HCT116 (cell line): ENCODE results near the gene LDLRAD4. TPM values are rescaled to one million over a fixed set of nuclear protein-coding genes. Genes with fewer than 3 reads are reported as not detected.

Experiments used
- ATAC-seq: fragments of 200-7000 bp; cut with Tn5 transposase; 2 replicates; pipeline ENCODE4 v1.9.1; 2020; ENCODE audit warnings: mild to moderate bottlenecking, moderate library complexity
- BruUV-seq: library from RNA; stranded (reverse); fragments of 400-500 nt; replicated peaks from 2 replicates; lab custom pipeline; 2021; lab: Mats Ljungman, UMichigan
- CTCF ChIA-PET: fragments of 300-600 bp; sonication (Branson Sonifier 250); formaldehyde crosslinking; loops from one replicate; lab custom pipeline; 2021; ENCODE audit warnings: antibody characterized with exemption; lab: Charles Lee
- POLR2A ChIA-PET: fragments of 300-600, 350-600 bp; sonication (Branson Sonifier 250); formaldehyde crosslinking; loops from one replicate; lab custom pipeline; 2021; ENCODE audit warnings: antibody characterized with exemption; lab: Charles Lee
- RAD21 ChIA-PET, 2 experiments: fragments of 300-600 bp; sonication (Branson Sonifier 250); formaldehyde crosslinking; loops; one replicate each; lab custom pipeline; 2023; ENCODE audit warnings: low total read pairs in 2 of 2; ENCODE audit not compliant: uncharacterized antibody in 2 of 2, unreplicated experiment in 2 of 2, low non-redundant PET in 1 of 2; lab: Charles Lee
- DNase-seq: peaks from one replicate; pipeline ENCODE4 v3.0.0-alpha.2; 2010; ENCODE audit warnings: low read depth, low spot score
- H2AFZ ChIP-seq: fragments of 200-600 bp; shearing (Covaris generic), sonication (generic); 2 replicates; pipeline ENCODE4 v1.6.1; 2017; ENCODE audit warnings: low read depth, mixed run types, mixed read lengths, antibody characterized with exemption, low read length; ENCODE audit not compliant: poor library complexity, severe bottlenecking
- H3K27ac ChIP-seq: 2 replicates; pipeline ENCODE4 v1.5.1; 2012; ENCODE audit warnings: low read depth, low read length
- H3K27me3 ChIP-seq: fragments of 200-600 bp; sonication (generic); 2 replicates; pipeline ENCODE4 v1.6.1; 2016; ENCODE audit warnings: mixed run types, low read length, mixed read lengths; ENCODE audit not compliant: insufficient read depth
- H3K36me3 ChIP-seq, 2 experiments: fragments of 200-500 bp in 1 of 2; fragments of 200-600 bp in 1 of 2; sonication (Bioruptor generic) in 1 of 2; sonication (generic) in 1 of 2; 2 replicates each; pipeline versions ENCODE4 v1.5.1 to v1.6.1; 2014 to 2016; ENCODE audit warnings: low read length in 2 of 2, inconsistent platforms in 1 of 2, mixed read lengths in 1 of 2, mixed run types in 1 of 2; ENCODE audit not compliant: insufficient read depth in 2 of 2, control insufficient read depth in 1 of 2
- H3K4me1 ChIP-seq, 2 experiments: fragments of 200-600 bp in 1 of 2; sonication (generic) in 1 of 2; 2 replicates each; pipeline versions ENCODE4 v1.5.1 to v1.6.1; 2012 to 2017; ENCODE audit warnings: low read length in 2 of 2, inconsistent platforms in 1 of 2, mild to moderate bottlenecking in 1 of 2, mixed read lengths in 1 of 2, mixed run types in 1 of 2, moderate library complexity in 1 of 2; ENCODE audit not compliant: insufficient read depth in 2 of 2, control insufficient read depth in 1 of 2
- H3K4me2 ChIP-seq: fragments of 200-600 bp; sonication (generic); 2 replicates; pipeline ENCODE4 v1.6.1; 2017; ENCODE audit warnings: mixed run types, low read length, mixed read lengths
- H3K4me3 ChIP-seq, 2 experiments: fragments of 200-600 bp in 1 of 2; sonication (generic) in 1 of 2; replicated peaks in 1 of 2; 2 replicates each; pipeline ENCODE4 v1.5.1; 2011 to 2016; ENCODE audit warnings: low read length in 2 of 2, control low read depth in 1 of 2, low read depth in 1 of 2, mild to moderate bottlenecking in 1 of 2, mixed read lengths in 1 of 2, mixed run types in 1 of 2
- H3K79me2 ChIP-seq: fragments of 200-600 bp; sonication (generic); 2 replicates; pipeline ENCODE4 v1.6.1; 2017; ENCODE audit warnings: mild to moderate bottlenecking, mixed run types, low read length, moderate library complexity, mixed read lengths; ENCODE audit not compliant: insufficient read depth
- H3K9ac ChIP-seq: fragments of 200-600 bp; sonication (generic); 2 replicates; pipeline ENCODE4 v1.6.1; 2016; ENCODE audit warnings: low read length, mixed read lengths
- H3K9me2 ChIP-seq: fragments of 200-600 bp; sonication (generic), shearing (Covaris generic); 2 replicates; pipeline ENCODE4 v1.6.1; 2017; ENCODE audit warnings: mixed run types, mild to moderate bottlenecking, moderate library complexity; ENCODE audit not compliant: insufficient read depth
- H3K9me3 ChIP-seq, 2 experiments: fragments of 200-500 bp in 1 of 2; fragments of 200-600 bp in 1 of 2; sonication (Bioruptor generic) in 1 of 2; sonication (generic) in 1 of 2; 2 replicates each; pipeline ENCODE4 v1.6.1; 2014 to 2017; ENCODE audit warnings: low read length in 2 of 2, mixed read lengths in 2 of 2, inconsistent platforms in 1 of 2, low read depth in 1 of 2, mild to moderate bottlenecking in 1 of 2, mixed run types in 1 of 2, moderate library complexity in 1 of 2; ENCODE audit not compliant: control insufficient read depth in 1 of 2, insufficient read depth in 1 of 2
- H4K20me1 ChIP-seq: fragments of 200-600 bp; sonication (generic), shearing (Covaris generic); 2 replicates; pipeline ENCODE4 v1.6.1; 2017; ENCODE audit warnings: mixed run types, mild to moderate bottlenecking, moderate library complexity; ENCODE audit not compliant: insufficient read depth
- CBX3 ChIP-seq: IDR thresholded peaks from 2 replicates; pipeline ENCODE4 v1.6.1; 2012; ENCODE audit warnings: low read depth
- CEBPB ChIP-seq: IDR thresholded peaks from 2 replicates; pipeline ENCODE4 v1.6.1; 2012; ENCODE audit warnings: low read depth
- EGR1 ChIP-seq: IDR thresholded peaks from 2 replicates; pipeline ENCODE4 v1.6.1; 2012; ENCODE audit warnings: low read depth
- EZH2 ChIP-seq: fragments of 200-600 bp; sonication (generic); IDR thresholded peaks from 2 replicates; pipeline ENCODE4 v1.6.1; 2017; ENCODE audit warnings: antibody characterized with exemption, mixed run types
- EZH2phosphoT487 ChIP-seq: fragments of 200-600 bp; IDR thresholded peaks from 2 replicates; pipeline ENCODE4 v1.6.1; 2018; ENCODE audit warnings: antibody characterized with exemption, borderline replicate concordance
- POLR2AphosphoS5 ChIP-seq: IDR thresholded peaks from 2 replicates; pipeline ENCODE4 v1.6.1; 2011; ENCODE audit warnings: mild to moderate bottlenecking, low read depth, low read length, moderate library complexity
- RAD21 ChIP-seq: IDR thresholded peaks from 2 replicates; pipeline ENCODE4 v1.6.1; 2012; ENCODE audit warnings: low read depth, mild to moderate bottlenecking
- SIN3A ChIP-seq: IDR thresholded peaks from 2 replicates; pipeline ENCODE4 v1.6.1; 2012; ENCODE audit warnings: low read depth
- SP1 ChIP-seq: IDR thresholded peaks from 2 replicates; pipeline ENCODE4 v1.6.1; 2012; ENCODE audit warnings: low read depth
- SRF ChIP-seq: IDR thresholded peaks from 2 replicates; pipeline ENCODE4 v1.6.1; 2012; ENCODE audit warnings: low read depth
- intact Hi-C: fragments of 100-400 bp; cut with micrococcal nuclease; formaldehyde crosslinking; loops from 2 replicates; pipeline ENCODE4 v1.10.0; 2022
- total RNA-seq: library from RNA; stranded (reverse); gene quantifications from one replicate; pipeline ENCODE4 v1.2.1, GENCODE V29; 2021; ENCODE audit not compliant: unreplicated experiment
- TF ChIP-seq, protein P1 (sequence below), 3 experiments: fragments of 200-600 bp in 1 of 3; sonication (generic) in 1 of 3; IDR thresholded peaks in 2 of 3; conservative IDR thresholded peaks in 1 of 3; 2 replicates each; pipeline ENCODE4 v1.5.1; 2012 to 2017; ENCODE audit warnings: low read depth in 2 of 3, low read length in 2 of 3, antibody characterized with exemption in 1 of 3, borderline replicate concordance in 1 of 3, control low read depth in 1 of 3, mild to moderate bottlenecking in 1 of 3, mixed read lengths in 1 of 3, mixed run types in 1 of 3, moderate library complexity in 1 of 3; ENCODE audit not compliant: insufficient read depth in 1 of 3

Gene LDLRAD4
- total RNA-seq, 1 experiment from 2014 or later: 1.2 TPM

DNA sequence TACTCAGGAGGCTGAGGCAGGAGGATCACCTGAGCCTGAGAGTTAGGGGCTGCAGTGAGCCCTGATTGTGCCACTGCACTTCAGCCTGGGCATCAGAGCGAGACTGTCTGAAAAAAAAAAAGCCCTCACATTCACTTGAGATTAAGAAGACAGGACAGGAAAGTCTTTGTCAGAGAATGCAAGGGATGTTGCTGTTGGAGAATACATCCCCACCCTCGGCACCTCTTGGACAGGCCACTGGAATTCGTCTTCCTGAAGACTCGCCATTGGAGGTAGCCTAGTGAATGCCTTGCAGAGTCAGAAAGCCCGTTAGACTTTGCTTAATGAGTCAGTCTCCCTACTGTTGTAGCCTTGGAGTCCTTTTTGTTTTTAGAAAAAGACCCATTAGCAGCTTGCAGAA, 302.2 kb downstream of the LDLRAD4 start:
- Histone ChIP-seq H3K36me3 (no peaks in the 10 kb centered on the region), H4K20me1 (no peaks in the 10 kb centered on the region), H3K9me3 (no peaks in the 10 kb centered on the region), H3K4me1 (no peaks in the 10 kb centered on the region), H3K27me3 (peaks cover 11% of the 10 kb centered on the region; the same call in 1 of the 2 replicates), H3K27ac (no peak overlapping the region), H2AFZ (no peak overlapping the region), H3K9me2 (no peaks in the 10 kb centered on the region), H3K79me2 (no peaks in the 10 kb centered on the region), H3K9ac (no peak overlapping the region), H3K4me3 (no peak overlapping the region), H3K4me2 (no peak overlapping the region)
- no peak for ATAC-seq
- TF ChIP-seq EZH2phosphoT487 (no peak), CBX3 (no peak), SP1 (no peak), RAD21 (no peak), SRF (no peak), CEBPB (no peak), POLR2AphosphoS5 (no peak), EGR1 (no peak), EZH2 (no peak), SIN3A (no peak)
- TF ChIP-seq, protein P1, sequence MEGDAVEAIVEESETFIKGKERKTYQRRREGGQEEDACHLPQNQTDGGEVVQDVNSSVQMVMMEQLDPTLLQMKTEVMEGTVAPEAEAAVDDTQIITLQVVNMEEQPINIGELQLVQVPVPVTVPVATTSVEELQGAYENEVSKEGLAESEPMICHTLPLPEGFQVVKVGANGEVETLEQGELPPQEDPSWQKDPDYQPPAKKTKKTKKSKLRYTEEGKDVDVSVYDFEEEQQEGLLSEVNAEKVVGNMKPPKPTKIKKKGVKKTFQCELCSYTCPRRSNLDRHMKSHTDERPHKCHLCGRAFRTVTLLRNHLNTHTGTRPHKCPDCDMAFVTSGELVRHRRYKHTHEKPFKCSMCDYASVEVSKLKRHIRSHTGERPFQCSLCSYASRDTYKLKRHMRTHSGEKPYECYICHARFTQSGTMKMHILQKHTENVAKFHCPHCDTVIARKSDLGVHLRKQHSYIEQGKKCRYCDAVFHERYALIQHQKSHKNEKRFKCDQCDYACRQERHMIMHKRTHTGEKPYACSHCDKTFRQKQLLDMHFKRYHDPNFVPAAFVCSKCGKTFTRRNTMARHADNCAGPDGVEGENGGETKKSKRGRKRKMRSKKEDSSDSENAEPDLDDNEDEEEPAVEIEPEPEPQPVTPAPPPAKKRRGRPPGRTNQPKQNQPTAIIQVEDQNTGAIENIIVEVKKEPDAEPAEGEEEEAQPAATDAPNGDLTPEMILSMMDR (IDR thresholded peaks at IDR 0.05 in 2 of 3, conservative IDR thresholded peaks at IDR 0.05 in 1 of 3; ENCODE audit: borderline replicate concordance in 1 of 3, insufficient read depth in 1 of 3, low read depth in 2 of 3, low read length in 2 of 3): no peak
- DNase-seq: no peak
- CTCF ChIA-PET: no interaction called here
- intact Hi-C loops: loop anchor here (10.0 kb wide), 1 partner anchor 106 kb away; no protein-coding TSS in a partner anchor
- no TSS peak for BruUV-seq
- RAD21 ChIA-PET: no interaction called here
- POLR2A ChIA-PET: no interaction called here
